H1 (cell line): ENCODE results near the gene ZNF652. TPM values are rescaled to one million over a fixed set of nuclear protein-coding genes. Genes with fewer than 3 reads are reported as not detected.

Source experiments
- KDM1A ChIP-seq: fragments of 200-600, 300-600 bp; sonication (generic); IDR thresholded peaks from 2 replicates; pipeline ENCODE4 v1.7.1; 2016; ENCODE audit warnings: mild to moderate bottlenecking, low read length, borderline replicate concordance
- KDM4A ChIP-seq: IDR thresholded peaks from one replicate; pipeline ENCODE4 v1.7.1; 2012; ENCODE audit warnings: low read depth, mild to moderate bottlenecking, moderate library complexity, low read length, inconsistent platforms; ENCODE audit not compliant: severe bottlenecking
- SP1 ChIP-seq: IDR thresholded peaks from 2 replicates; pipeline ENCODE4 v1.6.1; 2011; ENCODE audit warnings: low read depth, low read length
- USF2 ChIP-seq: IDR thresholded peaks from 2 replicates; pipeline ENCODE4 v1.6.1; 2011; ENCODE audit warnings: low read length, improper control_type of control experiment
- polyA plus RNA-seq, 7 experiments: library from polyadenylated mRNA; depleted of rRNA in 3 of 7; stranded (reverse) in 5 of 7; unstranded in 2 of 7; fragments of >200 nt in 5 of 7; fragments of 200-250 nt in 2 of 7; gene quantifications; 1 replicate in 5 of 7; 2 replicates in 1 of 7; 4 replicates in 1 of 7; pipeline versions ENCODE4 v1.2.1 to v1.2.3, GENCODE V29; 2011 to 2013; ENCODE audit warnings: missing spikeins in 2 of 7, mixed read lengths in 2 of 7
- total RNA-seq: library from RNA; stranded (reverse); fragmentation: NEBNext Ultra II Directional; extraction: Animal tissue kit (Norgen Biotek cat#: 25700); gene quantifications from 2 replicates; pipeline ENCODE4 v1.2.1, GENCODE V29; 2021
- TF ChIP-seq, protein P1 (sequence below): fragments of 300-600 bp; sonication (generic); IDR thresholded peaks from 2 replicates; pipeline ENCODE4 v1.7.1; 2012; ENCODE audit warnings: low read length, moderate library complexity, mild to moderate bottlenecking, inconsistent platforms; ENCODE audit not compliant: insufficient replicate concordance

ZNF652 gene
- total and polyA plus RNA-seq, 2 of the 8 experiments (the other 6 are each of a cell fraction or from before 2014, with no cell fraction given), result 13.5 to 39.6 TPM

DNA sequence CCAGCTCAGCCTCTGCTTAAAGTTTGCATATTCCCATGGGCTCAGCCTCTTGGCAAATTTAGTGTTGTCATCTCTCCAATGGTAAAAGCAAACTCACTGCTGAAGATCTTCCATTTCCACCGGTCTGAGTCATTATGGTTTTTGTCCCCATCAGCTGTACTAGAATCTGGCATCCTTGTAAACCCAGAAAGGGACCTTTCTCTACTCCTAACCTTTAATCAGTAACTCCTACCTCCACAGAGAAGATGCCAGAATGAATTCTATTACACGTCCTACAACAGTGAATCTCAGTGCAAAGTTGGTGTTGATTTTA, 45.8 kb downstream of the ZNF652 start (continued):
- TF ChIP-seq, protein P1, sequence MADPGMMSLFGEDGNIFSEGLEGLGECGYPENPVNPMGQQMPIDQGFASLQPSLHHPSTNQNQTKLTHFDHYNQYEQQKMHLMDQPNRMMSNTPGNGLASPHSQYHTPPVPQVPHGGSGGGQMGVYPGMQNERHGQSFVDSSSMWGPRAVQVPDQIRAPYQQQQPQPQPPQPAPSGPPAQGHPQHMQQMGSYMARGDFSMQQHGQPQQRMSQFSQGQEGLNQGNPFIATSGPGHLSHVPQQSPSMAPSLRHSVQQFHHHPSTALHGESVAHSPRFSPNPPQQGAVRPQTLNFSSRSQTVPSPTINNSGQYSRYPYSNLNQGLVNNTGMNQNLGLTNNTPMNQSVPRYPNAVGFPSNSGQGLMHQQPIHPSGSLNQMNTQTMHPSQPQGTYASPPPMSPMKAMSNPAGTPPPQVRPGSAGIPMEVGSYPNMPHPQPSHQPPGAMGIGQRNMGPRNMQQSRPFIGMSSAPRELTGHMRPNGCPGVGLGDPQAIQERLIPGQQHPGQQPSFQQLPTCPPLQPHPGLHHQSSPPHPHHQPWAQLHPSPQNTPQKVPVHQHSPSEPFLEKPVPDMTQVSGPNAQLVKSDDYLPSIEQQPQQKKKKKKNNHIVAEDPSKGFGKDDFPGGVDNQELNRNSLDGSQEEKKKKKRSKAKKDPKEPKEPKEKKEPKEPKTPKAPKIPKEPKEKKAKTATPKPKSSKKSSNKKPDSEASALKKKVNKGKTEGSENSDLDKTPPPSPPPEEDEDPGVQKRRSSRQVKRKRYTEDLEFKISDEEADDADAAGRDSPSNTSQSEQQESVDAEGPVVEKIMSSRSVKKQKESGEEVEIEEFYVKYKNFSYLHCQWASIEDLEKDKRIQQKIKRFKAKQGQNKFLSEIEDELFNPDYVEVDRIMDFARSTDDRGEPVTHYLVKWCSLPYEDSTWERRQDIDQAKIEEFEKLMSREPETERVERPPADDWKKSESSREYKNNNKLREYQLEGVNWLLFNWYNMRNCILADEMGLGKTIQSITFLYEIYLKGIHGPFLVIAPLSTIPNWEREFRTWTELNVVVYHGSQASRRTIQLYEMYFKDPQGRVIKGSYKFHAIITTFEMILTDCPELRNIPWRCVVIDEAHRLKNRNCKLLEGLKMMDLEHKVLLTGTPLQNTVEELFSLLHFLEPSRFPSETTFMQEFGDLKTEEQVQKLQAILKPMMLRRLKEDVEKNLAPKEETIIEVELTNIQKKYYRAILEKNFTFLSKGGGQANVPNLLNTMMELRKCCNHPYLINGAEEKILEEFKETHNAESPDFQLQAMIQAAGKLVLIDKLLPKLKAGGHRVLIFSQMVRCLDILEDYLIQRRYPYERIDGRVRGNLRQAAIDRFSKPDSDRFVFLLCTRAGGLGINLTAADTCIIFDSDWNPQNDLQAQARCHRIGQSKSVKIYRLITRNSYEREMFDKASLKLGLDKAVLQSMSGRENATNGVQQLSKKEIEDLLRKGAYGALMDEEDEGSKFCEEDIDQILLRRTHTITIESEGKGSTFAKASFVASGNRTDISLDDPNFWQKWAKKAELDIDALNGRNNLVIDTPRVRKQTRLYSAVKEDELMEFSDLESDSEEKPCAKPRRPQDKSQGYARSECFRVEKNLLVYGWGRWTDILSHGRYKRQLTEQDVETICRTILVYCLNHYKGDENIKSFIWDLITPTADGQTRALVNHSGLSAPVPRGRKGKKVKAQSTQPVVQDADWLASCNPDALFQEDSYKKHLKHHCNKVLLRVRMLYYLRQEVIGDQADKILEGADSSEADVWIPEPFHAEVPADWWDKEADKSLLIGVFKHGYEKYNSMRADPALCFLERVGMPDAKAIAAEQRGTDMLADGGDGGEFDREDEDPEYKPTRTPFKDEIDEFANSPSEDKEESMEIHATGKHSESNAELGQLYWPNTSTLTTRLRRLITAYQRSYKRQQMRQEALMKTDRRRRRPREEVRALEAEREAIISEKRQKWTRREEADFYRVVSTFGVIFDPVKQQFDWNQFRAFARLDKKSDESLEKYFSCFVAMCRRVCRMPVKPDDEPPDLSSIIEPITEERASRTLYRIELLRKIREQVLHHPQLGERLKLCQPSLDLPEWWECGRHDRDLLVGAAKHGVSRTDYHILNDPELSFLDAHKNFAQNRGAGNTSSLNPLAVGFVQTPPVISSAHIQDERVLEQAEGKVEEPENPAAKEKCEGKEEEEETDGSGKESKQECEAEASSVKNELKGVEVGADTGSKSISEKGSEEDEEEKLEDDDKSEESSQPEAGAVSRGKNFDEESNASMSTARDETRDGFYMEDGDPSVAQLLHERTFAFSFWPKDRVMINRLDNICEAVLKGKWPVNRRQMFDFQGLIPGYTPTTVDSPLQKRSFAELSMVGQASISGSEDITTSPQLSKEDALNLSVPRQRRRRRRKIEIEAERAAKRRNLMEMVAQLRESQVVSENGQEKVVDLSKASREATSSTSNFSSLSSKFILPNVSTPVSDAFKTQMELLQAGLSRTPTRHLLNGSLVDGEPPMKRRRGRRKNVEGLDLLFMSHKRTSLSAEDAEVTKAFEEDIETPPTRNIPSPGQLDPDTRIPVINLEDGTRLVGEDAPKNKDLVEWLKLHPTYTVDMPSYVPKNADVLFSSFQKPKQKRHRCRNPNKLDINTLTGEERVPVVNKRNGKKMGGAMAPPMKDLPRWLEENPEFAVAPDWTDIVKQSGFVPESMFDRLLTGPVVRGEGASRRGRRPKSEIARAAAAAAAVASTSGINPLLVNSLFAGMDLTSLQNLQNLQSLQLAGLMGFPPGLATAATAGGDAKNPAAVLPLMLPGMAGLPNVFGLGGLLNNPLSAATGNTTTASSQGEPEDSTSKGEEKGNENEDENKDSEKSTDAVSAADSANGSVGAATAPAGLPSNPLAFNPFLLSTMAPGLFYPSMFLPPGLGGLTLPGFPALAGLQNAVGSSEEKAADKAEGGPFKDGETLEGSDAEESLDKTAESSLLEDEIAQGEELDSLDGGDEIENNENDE, result no peak
- TF ChIP-seq KDM1A, result no peak
- TF ChIP-seq SP1, result no peak
- no peak for TF ChIP-seq USF2
- TF ChIP-seq KDM4A, result no peak
